Body of pancreas (tissue), 4 donors: Measurements from ENCODE around the gene SHFL. TPM values are rescaled to one million over a fixed set of nuclear protein-coding genes. Genes with fewer than 3 reads are reported as not detected.

Experiments used
- ATAC-seq: fragments of 150-250 bp; one replicate; pipeline ENCODE4 v1.9.1; 2016
- DNase-seq, 4 donors: peaks; one replicate each; pipeline ENCODE4 v3.0.0-alpha.2; 2019
- H3K27ac ChIP-seq, 4 donors: fragments of 200-600 bp; sonication (generic); 1 replicate in 3 of 4; 2 replicates in 1 of 4; pipeline versions ENCODE4 v1.5.1 to v1.6.1; 2016 to 2019; ENCODE audit warnings: mild to moderate bottlenecking in 1 of 4, mixed read lengths in 1 of 4, moderate library complexity in 1 of 4
- H3K27me3 ChIP-seq, 2 donors: fragments of 200-600 bp; sonication (generic); one replicate each; pipeline ENCODE4 v1.6.0; 2016; ENCODE audit warnings: mild to moderate bottlenecking in 1 of 2
- H3K36me3 ChIP-seq, 2 donors: fragments of 200-600 bp; sonication (generic); replicated peaks in 1 of 2; 2 replicates each; pipeline ENCODE4 v1.5.1; 2016; ENCODE audit warnings: low read depth in 2 of 2; ENCODE audit not compliant: insufficient read depth in 1 of 2
- H3K4me1 ChIP-seq: fragments of 200-600 bp; sonication (generic); one replicate; pipeline ENCODE4 v1.6.0; 2016
- H3K4me3 ChIP-seq, 2 donors: fragments of 200-600 bp; sonication (generic); 1 replicate in 1 of 2; 2 replicates in 1 of 2; pipeline ENCODE4 v1.5.1; 2016 to 2019
- H3K9me3 ChIP-seq, 3 donors: fragments of 200-600 bp; sonication (generic); 1 replicate in 2 of 3; 2 replicates in 1 of 3; pipeline ENCODE4 v1.5.1; 2016
- CTCF ChIP-seq, 7 experiments: fragments of 450-650 bp in 4 of 7; fragments of 200-600 bp in 3 of 7; sonication (generic) in 3 of 7; IDR thresholded peaks; one replicate each; pipeline ENCODE4 v1.5.1; 2016 to 2019; ENCODE audit warnings: antibody characterized with exemption in 7 of 7
- POLR2A ChIP-seq, 3 donors: fragments of 450-650 bp; IDR thresholded peaks; one replicate each; pipeline ENCODE4 v1.6.1; 2016; ENCODE audit warnings: antibody characterized with exemption in 3 of 3, mild to moderate bottlenecking in 2 of 3
- WGBS, 2 donors: methylation state at CpG; one replicate each; pipeline ENCODE4 v1.1.5; 2017; 5-methylcytosine and 5-hydroxymethylcytosine counted together
- intact Hi-C: fragments of 100-400 bp; cut with DNase I; formaldehyde crosslinking; loops from one replicate; pipeline ENCODE4 v1.15.1; 2023
- total RNA-seq, 2 donors: library from RNA; depleted of rRNA; stranded (reverse); fragments of >200 nt; gene quantifications; one replicate each; pipeline ENCODE4 v1.1.0, GENCODE V29; 2016

SHFL gene
- total RNA-seq, 2 donors from 2014 or later, result 19.1 to 21.0 TPM

GRCh38 chr19:10052602-10053360, 33.3 kb upstream of the SHFL start:
- Histone ChIP-seq H3K27me3 (no peaks in the 10 kb centered on the region), H3K36me3 (no peaks in the 10 kb centered on the region), H3K9me3 (no peaks in the 10 kb centered on the region), H3K4me3 (no peak overlapping the region), H3K4me1 (peaks cover 16% of the 10 kb centered on the region), H3K27ac (peak overlapping the region in 3 of 4 donors; percentile 53 to 78 (median 77))
- WGBS, 2 donors, result 32 to 43% methylated on average over 10 to 21 of the region's 21 CpGs
- ATAC-seq (peak; percentile 90), DNase-seq (peak; percentile 64 to 72 (median 68))
- intact Hi-C loops, result no loop called here
- TF ChIP-seq POLR2A (IDR thresholded peaks at IDR 0.05), result no peak
- TF ChIP-seq CTCF (IDR thresholded peaks at IDR 0.05), result no peak

- TF ChIP-seq POLR2A (IDR thresholded peaks at IDR 0.05) (no peak), CTCF (IDR thresholded peaks at IDR 0.05) (no peak)
- intact Hi-C loops, result no loop called here
- no peaks in the 10 kb centered on the region for H3K27me3 ChIP-seq
Measured at GRCh38 chr19:10061717-10062310, 24.3 kb upstream of the SHFL start.

GRCh38 chr19:10068205-10068604, 17.9 kb upstream of the SHFL start:
- Histone ChIP-seq H3K4me1 (no peaks in the 10 kb centered on the region), H3K36me3 (no peaks in the 10 kb centered on the region), H3K9me3 (no peaks in the 10 kb centered on the region), H3K4me3 (no peak overlapping the region), H3K27me3 (no peaks in the 10 kb centered on the region), H3K27ac (no peak overlapping the region)
- no peak for ATAC-seq
- WGBS, 2 donors, result 49 to 69% methylated on average over 4 of the region's 4 CpGs
- intact Hi-C loops, result no loop called here
- no peak for DNase-seq
- TF ChIP-seq CTCF (IDR thresholded peaks at IDR 0.05) (no peak), POLR2A (IDR thresholded peaks at IDR 0.05) (no peak)

More at GRCh38 chr19:10061717-10062310, 24.3 kb upstream of the SHFL start:
- Histone ChIP-seq H3K4me1 (no peaks in the 10 kb centered on the region), H3K27ac (no peak overlapping the region), H3K36me3 (no peaks in the 10 kb centered on the region), H3K9me3 (no peaks in the 10 kb centered on the region), H3K4me3 (no peak overlapping the region)
- DNase-seq (no peak), ATAC-seq (no peak)
- 19 to 56% methylated on average over 5 to 19 of the region's 21 CpGs for WGBS, 2 donors

- Histone ChIP-seq H3K9me3 (no peaks in the 10 kb centered on the region), H3K4me1 (no peaks in the 10 kb centered on the region), H3K27me3 (no peaks in the 10 kb centered on the region), H3K36me3 (no peaks in the 10 kb centered on the region), H3K4me3 (no peak overlapping the region), H3K27ac (no peak overlapping the region)
- WGBS, 2 donors, result 57 to 81% methylated on average over 6 of the region's 6 CpGs
- no peak for TF ChIP-seq CTCF (IDR thresholded peaks at IDR 0.05)
- TF ChIP-seq POLR2A (IDR thresholded peaks at IDR 0.05), result no peak
- ATAC-seq, result no peak
- DNase-seq, result no peak
- intact Hi-C loops, result no loop called here
Measured at GRCh38 chr19:10069046-10069445, 17.1 kb upstream of the SHFL start.
